CD14-positive monocyte (primary cell): ENCODE measurements around the gene SMYD3. TPM values are rescaled to one million over a fixed set of nuclear protein-coding genes. Genes with fewer than 3 reads are reported as not detected.

ENCODE experiments used
- DNase-seq, 3 donors: peaks; one replicate each; pipeline ENCODE4 v3.0.0-alpha.2; 2011 to 2022
- H2AFZ ChIP-seq: 2 replicates; pipeline ENCODE4 v1.6.0; 2012; ENCODE audit warnings: mild to moderate bottlenecking, low read depth, low read length, inconsistent platforms; ENCODE audit not compliant: insufficient read depth, poor library complexity, severe bottlenecking
- H3K27ac ChIP-seq, 2 donors: 1 replicate in 1 of 2; 2 replicates in 1 of 2; pipeline ENCODE4 v1.5.1; 2012 to 2013; ENCODE audit warnings: low read length in 2 of 2, control low read depth in 1 of 2, inconsistent platforms in 1 of 2, low read depth in 1 of 2, mild to moderate bottlenecking in 1 of 2
- H3K27me3 ChIP-seq, 2 donors: one replicate each; pipeline versions ENCODE4 v1.6.0 to v1.6.1; 2011 to 2013; ENCODE audit warnings: low read length in 2 of 2; ENCODE audit not compliant: control insufficient read depth in 2 of 2, insufficient read depth in 2 of 2
- H3K36me3 ChIP-seq, 2 donors: replicated peaks in 1 of 2; 1 replicate in 1 of 2; 2 replicates in 1 of 2; pipeline versions ENCODE4 v1.5.1 to v1.6.1; 2012 to 2013; ENCODE audit warnings: low read length in 2 of 2, control low read depth in 1 of 2, inconsistent platforms in 1 of 2, mild to moderate bottlenecking in 1 of 2; ENCODE audit not compliant: insufficient read depth in 2 of 2, control insufficient read depth in 1 of 2
- H3K4me1 ChIP-seq, 2 donors: 1 replicate in 1 of 2; 2 replicates in 1 of 2; pipeline versions ENCODE4 v1.5.1 to v1.6.1; 2012 to 2013; ENCODE audit warnings: low read length in 2 of 2, control low read depth in 1 of 2, inconsistent platforms in 1 of 2, mild to moderate bottlenecking in 1 of 2, moderate library complexity in 1 of 2; ENCODE audit not compliant: insufficient read depth in 2 of 2, control insufficient read depth in 1 of 2
- H3K4me2 ChIP-seq: replicated peaks from 2 replicates; pipeline ENCODE3; 2012; ENCODE audit warnings: low read length, moderate library complexity, mild to moderate bottlenecking; ENCODE audit not compliant: poor library complexity, severe bottlenecking; ENCODE audit errors: extremely low read depth
- H3K4me3 ChIP-seq, 3 experiments: fragments of 200-600 bp in 1 of 3; sonication (generic) in 1 of 3; replicated peaks in 1 of 3; 1 replicate in 2 of 3; 2 replicates in 1 of 3; pipeline ENCODE4 v1.5.1; 2011 to 2013; ENCODE audit warnings: low read length in 3 of 3, mild to moderate bottlenecking in 3 of 3, control low read depth in 2 of 3, low read depth in 2 of 3, inconsistent platforms in 1 of 3, moderate library complexity in 1 of 3
- H3K79me2 ChIP-seq: 2 replicates; pipeline ENCODE4 v1.6.0; 2012; ENCODE audit warnings: mild to moderate bottlenecking, control low read depth, inconsistent platforms, low read length, moderate library complexity; ENCODE audit not compliant: insufficient read depth
- H3K9ac ChIP-seq: 2 replicates; pipeline ENCODE4 v1.6.0; 2017; ENCODE audit warnings: low read length, mild to moderate bottlenecking; ENCODE audit not compliant: insufficient read depth, poor library complexity, severe bottlenecking
- H3K9me3 ChIP-seq, 2 donors: replicated peaks in 1 of 2; 1 replicate in 1 of 2; 2 replicates in 1 of 2; pipeline versions ENCODE4 v1.5.1 to v1.6.1; 2012 to 2013; ENCODE audit warnings: low read length in 2 of 2, control low read depth in 1 of 2; ENCODE audit not compliant: control insufficient read depth in 1 of 2, insufficient read depth in 1 of 2
- H4K20me1 ChIP-seq: 2 replicates; pipeline ENCODE4 v1.6.0; 2012; ENCODE audit warnings: mild to moderate bottlenecking, low read length, control low read depth, moderate library complexity; ENCODE audit not compliant: insufficient read depth
- H3K27ac Mint-ChIP-seq, 7 donors: one replicate each; pipeline ENCODE4 v1.8.0; 2020; ENCODE audit warnings: mild to moderate bottlenecking in 7 of 7, mixed read lengths in 7 of 7, moderate library complexity in 6 of 7, inconsistent platforms in 2 of 7
- H3K27me3 Mint-ChIP-seq, 3 donors: one replicate each; pipeline ENCODE4 v1.8.0; 2021 to 2022; ENCODE audit warnings: low read depth in 3 of 3, mild to moderate bottlenecking in 3 of 3, mixed read lengths in 3 of 3, moderate library complexity in 3 of 3, inconsistent platforms in 1 of 3
- H3K36me3 Mint-ChIP-seq, 2 donors: one replicate each; pipeline ENCODE4 v1.8.0; 2020; ENCODE audit warnings: mixed read lengths in 2 of 2, inconsistent platforms in 1 of 2, mild to moderate bottlenecking in 1 of 2
- H3K4me1 Mint-ChIP-seq: one replicate; pipeline ENCODE4 v1.8.0; 2020; ENCODE audit warnings: mild to moderate bottlenecking, mixed read lengths
- H3K4me3 Mint-ChIP-seq, 2 donors: one replicate each; pipeline ENCODE4 v1.8.0; 2020; ENCODE audit warnings: mild to moderate bottlenecking in 2 of 2, mixed read lengths in 2 of 2, moderate library complexity in 1 of 2
- H3K9me3 Mint-ChIP-seq, 7 donors: one replicate each; pipeline ENCODE4 v1.8.0; 2020 to 2022; ENCODE audit warnings: mixed read lengths in 7 of 7, mild to moderate bottlenecking in 6 of 7, moderate library complexity in 6 of 7, inconsistent platforms in 2 of 7
- WGBS: methylation state at CpG from one replicate; pipeline ENCODE4 v1.1.5; 2013; ENCODE audit warnings: missing lambda C conversion rate; ENCODE audit not compliant: insufficient coverage; 5-methylcytosine and 5-hydroxymethylcytosine counted together
- intact Hi-C, 2 donors: fragments of 100-400 bp; cut with micrococcal nuclease; formaldehyde crosslinking; loops; one replicate each; pipeline versions ENCODE4 v1.15.0 to v1.15.1; 2023
- polyA plus RNA-seq, 3 donors: library from polyadenylated mRNA; depleted of rRNA in 1 of 3; unstranded in 2 of 3; stranded (reverse) in 1 of 3; fragments of 300-500 nt in 2 of 3; fragments of >200 nt in 1 of 3; fragmentation: Illumina TruSeq in 2 of 3; gene quantifications; 1 replicate in 2 of 3; 2 replicates in 1 of 3; pipeline ENCODE4 v1.2.3, GENCODE V29; 2012 to 2021
- TF ChIP-seq, protein P1 (sequence below): fragments of 200-600 bp; IDR thresholded peaks from one replicate; pipeline ENCODE4 v1.8.0; 2022; ENCODE audit warnings: antibody characterized with exemption, mild to moderate bottlenecking

SMYD3 gene
- polyA plus RNA-seq, 3 donors: 2.7 to 8.4 (median 4.0) TPM

DNA sequence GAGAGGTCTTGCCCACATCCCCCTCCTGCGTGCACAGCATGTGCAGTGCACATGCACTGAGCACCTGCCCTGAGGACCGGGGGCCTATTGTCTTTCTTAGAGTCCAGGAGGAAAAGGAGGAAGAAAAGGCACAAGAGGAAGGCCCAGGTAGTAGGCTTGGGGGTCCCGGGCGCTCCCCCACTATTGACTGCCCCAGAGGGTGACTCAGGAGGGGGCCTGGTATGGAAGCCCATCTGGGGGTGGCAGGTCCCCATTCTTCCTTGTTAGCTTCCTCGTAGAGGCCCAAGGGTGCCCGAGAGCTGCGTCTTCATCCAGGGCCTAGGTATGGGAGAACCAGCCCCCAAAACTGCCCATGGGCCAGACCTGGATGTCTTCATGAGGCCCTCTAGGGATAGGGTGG is 4.1 kb upstream of the SMYD3 start:
- Histone ChIP-seq H3K9ac (no peak overlapping the region), H2AFZ (no peak overlapping the region), H3K79me2 (no peaks in the 10 kb centered on the region), H3K27me3 (no peaks in the 10 kb centered on the region), H3K9me3 (peaks cover 38 to 44% of the 10 kb centered on the region in 2 donors), H4K20me1 (no peaks in the 10 kb centered on the region), H3K4me3 (no peak overlapping the region), H3K27ac (no peak overlapping the region), H3K36me3 (no peaks in the 10 kb centered on the region), H3K4me2 (no peak overlapping the region), H3K4me1 (peaks cover 7 to 12% of the 10 kb centered on the region in 2 donors)
- 88% methylated on average over 5 of the region's 7 CpGs for WGBS
- H3K27me3 Mint-ChIP-seq: peaks cover 2 to 7% (median 6%) of the 10 kb centered on the region in 3 donors
- no peak overlapping the region for H3K4me3 Mint-ChIP-seq
- H3K4me1 Mint-ChIP-seq: peaks cover 11% of the 10 kb centered on the region
- H3K27ac Mint-ChIP-seq: no peak overlapping the region
- no peaks in the 10 kb centered on the region for H3K36me3 Mint-ChIP-seq
- no peak for DNase-seq
- H3K9me3 Mint-ChIP-seq: peaks cover 27 to 39% (median 36%) of the 10 kb centered on the region in 7 donors
- intact Hi-C loops: no loop called here
- TF ChIP-seq, protein P1, sequence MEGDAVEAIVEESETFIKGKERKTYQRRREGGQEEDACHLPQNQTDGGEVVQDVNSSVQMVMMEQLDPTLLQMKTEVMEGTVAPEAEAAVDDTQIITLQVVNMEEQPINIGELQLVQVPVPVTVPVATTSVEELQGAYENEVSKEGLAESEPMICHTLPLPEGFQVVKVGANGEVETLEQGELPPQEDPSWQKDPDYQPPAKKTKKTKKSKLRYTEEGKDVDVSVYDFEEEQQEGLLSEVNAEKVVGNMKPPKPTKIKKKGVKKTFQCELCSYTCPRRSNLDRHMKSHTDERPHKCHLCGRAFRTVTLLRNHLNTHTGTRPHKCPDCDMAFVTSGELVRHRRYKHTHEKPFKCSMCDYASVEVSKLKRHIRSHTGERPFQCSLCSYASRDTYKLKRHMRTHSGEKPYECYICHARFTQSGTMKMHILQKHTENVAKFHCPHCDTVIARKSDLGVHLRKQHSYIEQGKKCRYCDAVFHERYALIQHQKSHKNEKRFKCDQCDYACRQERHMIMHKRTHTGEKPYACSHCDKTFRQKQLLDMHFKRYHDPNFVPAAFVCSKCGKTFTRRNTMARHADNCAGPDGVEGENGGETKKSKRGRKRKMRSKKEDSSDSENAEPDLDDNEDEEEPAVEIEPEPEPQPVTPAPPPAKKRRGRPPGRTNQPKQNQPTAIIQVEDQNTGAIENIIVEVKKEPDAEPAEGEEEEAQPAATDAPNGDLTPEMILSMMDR: no peak

DNA sequence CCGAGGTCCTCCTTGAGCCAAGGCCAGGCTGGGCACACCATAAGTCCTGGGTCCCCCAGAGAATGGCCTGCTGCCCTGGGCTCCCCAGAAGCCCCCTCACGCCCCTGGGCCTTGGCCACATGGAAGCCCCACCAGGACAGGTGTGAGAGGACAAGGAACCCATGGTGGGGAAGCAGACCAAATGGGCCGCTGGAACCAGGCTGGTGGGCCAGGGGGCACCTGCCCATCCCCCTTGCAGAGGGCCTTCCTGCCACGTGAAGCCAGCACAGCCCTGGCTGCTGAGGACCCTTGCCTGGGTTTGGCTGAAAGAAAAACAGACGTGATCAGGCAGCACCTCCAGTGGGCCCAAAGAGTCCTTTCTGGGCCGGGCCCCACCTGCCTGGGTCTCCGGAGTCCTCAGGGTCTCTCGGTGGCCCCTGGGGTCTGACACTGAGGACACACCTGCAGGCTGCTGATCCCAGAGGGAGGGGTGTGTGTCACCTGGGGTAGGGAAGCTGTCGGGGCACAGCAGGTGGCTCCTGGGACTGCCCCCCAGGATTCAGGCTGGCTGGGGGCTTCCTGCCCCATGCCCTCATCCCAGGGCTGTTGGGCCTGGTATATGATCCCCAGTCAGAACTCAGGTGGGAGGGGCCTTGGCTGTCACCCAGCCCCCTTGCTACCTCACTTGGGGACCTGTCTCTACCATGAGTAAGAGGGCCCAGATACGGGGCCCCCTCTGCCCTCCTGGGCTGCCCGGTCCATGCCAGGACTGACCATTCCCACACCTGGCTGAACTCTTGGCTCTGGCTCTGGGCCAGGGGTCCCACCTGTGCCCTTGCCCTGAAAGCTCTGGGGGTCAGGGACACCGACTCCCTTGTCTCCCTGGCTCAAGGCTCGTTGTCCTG is 3.3 kb upstream of the SMYD3 start:
- Histone ChIP-seq H3K4me3 (no peak overlapping the region), H3K9ac (no peak overlapping the region), H3K27ac (no peak overlapping the region), H4K20me1 (no peaks in the 10 kb centered on the region), H3K79me2 (no peaks in the 10 kb centered on the region), H3K27me3 (no peaks in the 10 kb centered on the region), H3K4me1 (peaks cover 9 to 15% of the 10 kb centered on the region in 2 donors), H3K9me3 (peaks cover 30 to 36% of the 10 kb centered on the region in 2 donors), H3K36me3 (no peaks in the 10 kb centered on the region), H3K4me2 (no peak overlapping the region), H2AFZ (no peak overlapping the region)
- intact Hi-C loops: no loop called here
- TF ChIP-seq, protein P1: no peak
- DNase-seq: no peak
- peaks cover 15% of the 10 kb centered on the region for H3K4me1 Mint-ChIP-seq
- WGBS: 90% methylated on average over 10 of the region's 13 CpGs
- H3K27ac Mint-ChIP-seq: no peak overlapping the region
- peaks cover 22 to 31% (median 29%) of the 10 kb centered on the region in 7 donors for H3K9me3 Mint-ChIP-seq
- peaks cover 4 to 9% (median 6%) of the 10 kb centered on the region in 3 donors for H3K27me3 Mint-ChIP-seq
- H3K4me3 Mint-ChIP-seq: no peak overlapping the region
- H3K36me3 Mint-ChIP-seq: peaks cover 0 to 2% of the 10 kb centered on the region in 2 donors
